ENCODE data around the gene MOV10.

Gene MOV10

GRCh38 chr1:112707221-112708001 lies 33.0 kb downstream of the MOV10 start (continued):
- no peak for TF ChIP-seq ZBTB8A (tag by site-specific recombination; IDR thresholded peaks at IDR 0.05)
- TF ChIP-seq ZNF701 (tag by site-specific recombination; IDR thresholded peaks at IDR 0.05) = no peak
- TF ChIP-seq ZNF354C (tag by site-specific recombination; IDR thresholded peaks at IDR 0.05; ENCODE audit: borderline replicate concordance, low read depth) = no peak
- no peak for TF ChIP-seq ZNF571 (tag by site-specific recombination; IDR thresholded peaks at IDR 0.05)
- TF ChIP-seq ZNF132 (tag by site-specific recombination; IDR thresholded peaks at IDR 0.05; ENCODE audit: borderline replicate concordance) = no peak
- TF ChIP-seq ZNF10 (tag by site-specific recombination; IDR thresholded peaks at IDR 0.05) = 0 out of 2 replicates have a peak, but pooled peaks have one; percentile 12
- no peak for TF ChIP-seq ZNF768 (tag by site-specific recombination; IDR thresholded peaks at IDR 0.05)
- 0 out of 2 replicates have a peak, but pooled peaks have one; percentile 58 for TF ChIP-seq ZNF24 (tag by site-specific recombination; IDR thresholded peaks at IDR 0.05)
- TF ChIP-seq TSHZ1 (tag by site-specific recombination; IDR thresholded peaks at IDR 0.05; ENCODE audit: borderline replicate concordance) = 0 out of 2 replicates have a peak, but pooled peaks have one; percentile 24
- no peak for TF ChIP-seq MEIS1 (CRISPR knock-in tag; IDR thresholded peaks at IDR 0.05; ENCODE audit: borderline replicate concordance)
- peak; percentile 6; the same call in 1 of the 2 replicates for TF ChIP-seq ZSCAN4 (tag by site-specific recombination; IDR thresholded peaks at IDR 0.05)
- TF ChIP-seq ZNF580 (tag by site-specific recombination; IDR thresholded peaks at IDR 0.05) = peak; percentile 72; the same call in 1 of the 2 replicates
- TF ChIP-seq WT1 (tag by site-specific recombination; IDR thresholded peaks at IDR 0.05) = peak; percentile 57
- no peak for TF ChIP-seq ZNF560 (tag by site-specific recombination; IDR thresholded peaks at IDR 0.05; ENCODE audit: borderline replicate concordance)
- no peak for TF ChIP-seq ELK4 (IDR thresholded peaks at IDR 0.05; ENCODE audit: borderline replicate concordance, low read depth, low read length)
- 0 out of 2 replicates have a peak, but pooled peaks have one; percentile 11 for TF ChIP-seq ZNF18 (tag by site-specific recombination; IDR thresholded peaks at IDR 0.05)
- TF ChIP-seq PBX3 (CRISPR knock-in tag; IDR thresholded peaks at IDR 0.05) = no peak
- TF ChIP-seq ZNF843 (tag by site-specific recombination; IDR thresholded peaks at IDR 0.05) = peak; percentile 62; the same call in 1 of the 2 replicates
- TF ChIP-seq ZSCAN5A (tag by site-specific recombination; IDR thresholded peaks at IDR 0.05) = no peak
- peak; percentile 44; the same call in 1 of the 2 replicates for TF ChIP-seq ZNF629 (tag by site-specific recombination; IDR thresholded peaks at IDR 0.05)
- no peak for TF ChIP-seq YY2 (tag by site-specific recombination; IDR thresholded peaks at IDR 0.05)
- TF ChIP-seq ZNF148 (tag by site-specific recombination; IDR thresholded peaks at IDR 0.05; ENCODE audit: borderline replicate concordance) = no peak
- TF ChIP-seq ZNF335 (tag by site-specific recombination; conservative IDR thresholded peaks at IDR 0.05) = peak; percentile 78
- no peak for TF ChIP-seq ZNF19 (tag by site-specific recombination; IDR thresholded peaks at IDR 0.05; ENCODE audit: low read depth)
